Left kidney (tissue), 2 donors: Measurements from ENCODE around the gene SNTG2. TPM values are rescaled to one million over a fixed set of nuclear protein-coding genes. Genes with fewer than 3 reads are reported as not detected.
A peak's percentile ranks its signal among the peaks of the same experiment; 100 is the strongest.
"Not testable (repeated sequence)": the region's sequence is repeated elsewhere in the genome, so short reads cannot be mapped to it uniquely, and the experiment has no call there.

Experiments used
- DNase-seq: peaks from one replicate; pipeline ENCODE4 v3.0.0-alpha.2; 2013
- polyA plus RNA-seq: library from polyadenylated mRNA; unstranded; fragments of 120-200 nt; gene quantifications from one replicate; pipeline ENCODE4 v1.2.1, GENCODE V29; 2013; ENCODE audit not compliant: insufficient read length

SNTG2 gene
- polyA plus RNA-seq, 1 donor, result 3.2 TPM

DNA sequence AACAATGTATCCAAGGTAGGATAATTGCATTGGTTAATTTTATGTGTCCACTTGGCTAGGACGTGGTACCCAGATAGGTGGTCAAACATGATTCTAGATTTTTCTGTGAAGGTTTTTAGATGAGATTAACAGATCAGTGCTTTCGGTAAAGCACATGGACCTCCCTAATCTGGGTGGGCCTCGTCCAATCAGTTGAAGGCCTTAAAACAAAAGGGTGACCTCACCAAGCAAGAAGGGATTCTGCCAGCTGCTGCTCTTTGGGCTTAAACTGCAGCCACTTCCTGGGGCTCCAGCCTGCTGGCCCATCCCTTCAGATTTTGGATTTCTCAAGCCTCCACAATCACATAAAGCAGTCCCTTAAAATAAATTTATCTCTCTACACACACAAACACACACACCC lies 236.5 kb downstream of the SNTG2 start:
- DNase-seq, result no peak

DNA sequence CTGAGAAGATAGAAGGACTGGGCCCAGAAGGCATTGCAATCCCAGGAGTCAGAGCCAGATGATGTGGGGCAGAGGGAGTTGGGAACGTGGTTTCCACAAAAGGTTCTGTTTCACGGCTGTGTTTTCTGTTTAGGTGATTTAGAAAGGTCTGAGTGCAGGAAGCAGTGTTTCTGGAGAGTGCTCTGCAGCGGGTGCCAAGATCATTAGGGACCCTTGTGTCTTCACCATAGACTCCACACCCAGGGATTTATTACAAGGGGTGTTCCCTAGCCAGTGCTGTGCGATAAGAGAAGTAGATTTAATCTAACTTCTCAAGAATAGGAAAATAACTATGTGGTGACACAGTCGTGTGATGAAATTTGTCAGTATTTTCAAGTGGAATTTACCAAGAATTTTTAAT lies 241.5 kb downstream of the SNTG2 start:
- no peak for DNase-seq

DNA sequence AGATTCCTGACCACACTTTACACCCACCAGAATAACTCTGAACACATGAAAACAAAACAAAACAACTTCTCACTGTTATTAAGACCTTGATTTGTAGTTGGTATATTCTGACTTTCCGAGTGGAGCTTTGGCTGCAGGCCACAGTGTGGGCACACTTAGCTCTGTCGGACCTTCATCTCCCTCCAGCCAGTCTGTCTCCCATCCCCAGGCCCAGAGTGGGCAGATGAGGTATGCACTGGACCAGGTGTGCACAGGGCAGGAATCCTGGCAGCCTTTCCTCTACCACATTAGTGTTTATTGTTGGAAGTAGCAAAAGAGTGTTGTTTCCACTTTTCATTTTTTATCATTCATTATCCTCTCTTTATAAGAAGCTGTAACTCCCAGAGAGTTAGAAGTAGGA lies 243.2 kb downstream of the SNTG2 start:
- no peak for DNase-seq

DNA sequence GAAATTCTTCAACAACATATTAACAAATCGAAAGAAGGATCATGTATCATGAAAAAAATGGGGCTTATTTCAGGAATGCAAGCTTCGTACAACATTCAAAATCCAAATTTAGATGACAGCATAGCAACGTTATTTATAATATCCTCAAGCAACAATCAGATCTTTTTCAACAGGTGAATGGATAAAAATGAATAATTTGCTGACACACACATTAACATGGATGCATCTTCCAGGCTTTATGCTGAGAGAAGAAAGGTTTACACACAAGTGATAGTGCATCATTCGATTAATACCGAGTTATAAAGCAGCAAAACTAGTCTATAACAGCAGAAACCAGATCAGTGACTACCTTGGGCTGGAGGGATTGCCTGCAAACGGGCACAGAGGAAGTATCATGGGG lies 253.1 kb downstream of the SNTG2 start:
- no peak for DNase-seq

DNA sequence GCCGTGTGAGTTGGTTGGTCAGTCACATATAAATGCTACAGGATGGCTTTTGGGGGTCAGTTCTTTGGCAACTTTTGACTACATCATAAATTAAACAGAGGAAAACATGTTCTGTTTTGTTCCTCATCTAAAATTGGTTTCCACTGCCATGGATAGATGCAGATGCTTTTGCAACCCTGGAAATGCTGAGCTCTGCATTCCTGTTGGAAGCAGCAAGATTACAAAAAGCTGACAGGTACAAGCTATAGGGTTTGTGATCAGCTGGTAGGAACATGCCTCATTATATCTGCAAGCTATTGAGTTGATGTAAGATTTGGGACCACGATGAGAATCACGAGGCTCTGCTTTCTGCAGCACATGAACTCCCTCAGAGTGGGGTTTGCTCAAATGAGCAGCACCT lies 255.2 kb downstream of the SNTG2 start:
- DNase-seq, result no peak

DNA sequence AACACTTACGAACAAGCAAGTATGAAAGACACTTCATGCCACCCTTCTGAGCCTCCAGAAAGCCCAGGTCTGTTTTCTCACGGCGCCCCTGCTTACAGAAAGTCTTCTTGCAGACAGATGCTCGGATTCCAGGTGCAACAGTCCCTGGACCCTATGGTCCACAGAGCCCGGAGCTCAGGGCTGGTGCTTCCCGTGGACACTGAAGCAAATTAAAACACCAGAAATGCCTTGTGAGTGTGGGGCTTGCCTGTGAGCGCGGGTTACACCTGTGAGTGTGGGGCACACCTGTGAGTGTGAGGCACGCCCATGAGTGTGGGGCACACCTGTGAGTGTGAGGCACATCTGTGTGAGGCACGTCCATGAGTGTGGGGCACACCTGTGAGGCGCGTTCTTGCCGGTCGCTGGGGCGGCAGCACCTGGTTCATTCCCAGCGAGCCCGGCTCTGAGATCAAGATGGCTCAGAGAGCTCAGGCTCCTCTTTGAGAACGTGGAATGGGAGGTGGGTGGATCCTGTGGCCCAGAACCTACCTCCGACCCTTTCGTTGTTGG lies 257.4 kb downstream of the SNTG2 start:
- no peak for DNase-seq

DNA sequence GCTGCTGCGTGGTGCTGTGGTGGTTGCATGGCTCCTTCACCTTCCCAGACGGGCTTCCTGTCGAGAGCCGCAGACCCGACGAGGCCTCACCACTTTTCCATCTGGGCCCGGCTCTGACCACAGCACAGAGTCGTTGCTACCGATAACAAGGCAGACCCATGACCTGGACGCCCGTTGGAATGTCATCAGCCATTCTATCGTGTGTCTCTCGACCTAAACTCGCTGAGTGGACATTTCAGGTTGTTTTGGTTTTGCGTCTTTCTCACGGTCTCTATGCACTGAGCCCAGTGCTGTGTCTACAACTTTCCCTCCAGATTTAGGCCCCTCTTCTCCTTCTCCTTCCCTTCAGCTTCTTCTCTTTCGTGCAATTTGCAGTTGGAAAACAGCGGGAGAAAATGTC lies 257.9 kb downstream of the SNTG2 start:
- no peak for DNase-seq

DNA sequence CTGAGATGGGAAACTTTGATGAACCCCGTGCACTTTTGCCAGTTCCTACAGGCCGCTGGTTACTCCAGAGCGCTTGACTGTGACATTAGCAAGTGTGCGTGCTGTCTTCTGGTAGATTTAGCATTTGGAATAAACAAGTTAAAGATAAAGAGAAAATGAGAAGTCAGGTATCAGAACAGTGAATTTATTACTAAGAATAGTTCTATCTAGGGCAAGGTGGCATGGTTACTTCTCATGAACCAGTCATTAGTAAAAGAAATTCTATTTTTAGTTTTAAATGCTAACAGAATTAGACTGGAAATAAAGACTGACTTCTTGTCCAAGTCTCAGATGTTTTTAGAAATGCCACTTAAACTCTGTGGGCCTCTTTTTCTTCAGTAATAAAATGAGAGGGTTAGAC lies 258.6 kb downstream of the SNTG2 start:
- no peak for DNase-seq

DNA sequence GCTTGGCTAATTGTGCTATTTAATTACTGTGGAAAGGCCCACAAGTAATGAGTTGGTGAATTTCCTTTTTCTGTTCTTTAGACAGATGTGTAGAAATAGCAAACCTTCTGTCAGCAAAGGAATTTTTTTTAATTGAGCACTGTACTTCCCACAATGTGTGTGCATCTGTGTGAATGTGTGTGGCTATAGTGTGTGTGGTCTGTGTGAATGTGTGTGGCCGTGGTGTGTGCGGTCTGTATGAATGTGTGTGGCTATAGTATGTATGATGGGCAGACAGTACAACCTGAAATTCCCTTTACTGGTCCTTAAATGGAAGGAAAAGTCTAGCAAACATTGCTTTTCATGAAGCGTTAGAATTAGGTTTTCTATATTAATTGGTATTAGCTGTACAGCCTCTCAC lies 259.1 kb downstream of the SNTG2 start:
- DNase-seq, result no peak

DNA sequence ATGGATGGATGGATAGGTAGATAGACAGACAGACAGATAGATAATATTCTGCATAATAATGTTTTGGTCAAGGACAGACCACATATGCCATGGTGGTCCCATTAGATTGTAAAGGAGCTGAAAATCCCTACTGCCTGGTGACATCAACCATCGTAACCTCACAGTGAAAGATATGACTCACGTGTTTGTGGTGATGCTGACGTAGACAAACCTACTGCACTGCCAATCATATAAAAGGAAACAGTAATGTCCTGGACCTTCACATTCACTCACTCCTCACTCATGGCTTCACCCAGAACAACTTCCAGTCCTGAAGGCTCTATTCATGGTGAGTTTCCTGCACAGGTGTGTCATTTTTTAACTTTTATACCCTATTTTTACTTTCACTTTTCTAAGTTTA lies 259.7 kb downstream of the SNTG2 start:
- DNase-seq, result no peak

DNA sequence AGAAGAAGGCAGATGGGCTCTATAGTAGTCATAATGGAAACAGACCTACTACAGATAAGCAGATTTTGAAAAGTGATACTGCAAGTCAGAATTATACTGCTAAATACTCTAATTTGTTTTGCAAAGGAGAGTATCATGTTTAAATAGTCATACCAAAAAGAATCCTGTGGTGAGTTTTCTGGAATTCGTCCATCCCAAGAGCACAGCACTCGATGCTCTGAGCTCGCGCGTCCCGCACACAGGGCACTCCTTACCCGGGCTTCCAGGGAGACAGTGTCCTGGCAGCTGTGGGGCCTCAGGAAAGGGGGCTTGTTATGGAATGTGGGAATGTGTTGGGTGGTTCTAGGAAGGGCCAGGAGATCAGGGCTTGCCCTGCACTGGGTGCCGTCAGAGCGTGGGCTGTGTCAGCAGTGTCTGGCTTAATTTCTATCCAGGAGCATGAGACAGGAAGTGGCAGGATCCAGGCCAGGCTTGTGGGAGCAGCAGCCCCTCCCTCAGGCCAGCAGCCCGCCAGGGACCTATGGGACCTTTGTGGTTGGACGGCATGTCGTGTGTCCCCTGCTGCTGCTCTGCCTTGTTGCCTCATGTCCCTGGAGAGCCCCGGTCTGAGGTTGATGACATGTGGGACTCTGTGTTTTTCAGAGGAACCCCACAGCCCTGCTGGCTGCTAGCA lies 269.4 kb downstream of the SNTG2 start:
- no peak for DNase-seq

DNA sequence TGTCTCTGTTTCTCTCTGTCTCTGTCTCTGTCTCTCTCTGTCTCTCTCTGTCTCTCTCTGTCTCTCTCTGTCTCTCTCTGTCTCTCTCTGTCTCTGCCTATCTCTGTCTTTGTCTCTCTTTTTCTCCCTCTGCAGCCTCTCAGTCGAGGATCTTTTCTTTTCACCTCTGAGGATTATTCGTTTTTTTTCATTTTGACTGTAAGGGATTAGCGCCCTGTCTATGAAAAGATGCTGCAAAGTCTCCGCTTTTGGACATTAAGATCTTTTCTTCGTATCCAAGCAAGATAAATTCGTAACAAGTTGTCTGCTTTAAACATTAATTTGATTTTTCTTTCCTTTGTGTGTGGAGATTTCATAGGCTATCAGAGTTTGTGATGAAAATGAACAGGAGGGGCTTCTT lies 271.4 kb downstream of the SNTG2 start:
- peak; percentile 12 for DNase-seq

DNA sequence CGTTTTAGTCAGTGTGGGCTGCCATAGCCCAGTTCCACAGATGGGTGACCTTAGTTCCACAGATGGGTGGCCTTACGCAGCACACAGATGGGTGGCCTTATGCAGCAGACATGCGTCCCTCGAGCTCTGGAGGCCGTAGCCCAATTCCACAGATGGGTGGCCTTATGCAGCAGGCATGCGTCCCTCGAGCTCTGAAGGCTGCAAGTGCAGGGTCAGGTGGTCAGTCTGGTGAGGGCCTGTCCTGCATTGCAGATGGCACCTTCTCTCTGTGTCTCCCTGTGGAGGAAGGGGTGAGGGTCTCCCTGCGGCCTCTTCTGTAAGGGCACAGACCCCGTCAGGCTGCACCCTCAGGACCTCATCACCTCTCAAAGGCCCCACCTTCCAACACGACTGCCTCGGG lies 273.1 kb downstream of the SNTG2 start:
- no peak for DNase-seq

DNA sequence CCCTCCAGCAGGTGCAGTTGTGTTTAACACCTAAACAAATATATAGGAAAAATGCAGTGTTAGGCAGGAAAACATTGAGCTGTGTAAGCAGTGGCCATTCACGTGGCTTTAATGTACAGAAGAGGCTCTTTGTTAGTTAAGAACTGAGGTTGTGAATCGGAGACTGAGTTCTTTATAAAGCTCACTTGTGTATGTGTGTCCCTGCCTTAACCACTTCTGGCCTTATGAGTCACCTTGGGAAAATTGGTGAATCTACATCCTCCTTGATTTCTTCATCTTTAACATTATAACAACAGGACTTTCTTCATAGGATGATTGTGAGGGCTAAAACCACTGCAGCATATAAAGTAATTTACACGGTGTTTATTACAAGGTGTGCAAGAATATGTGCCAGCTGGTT lies 274.3 kb downstream of the SNTG2 start:
- DNase-seq, result no peak

DNA sequence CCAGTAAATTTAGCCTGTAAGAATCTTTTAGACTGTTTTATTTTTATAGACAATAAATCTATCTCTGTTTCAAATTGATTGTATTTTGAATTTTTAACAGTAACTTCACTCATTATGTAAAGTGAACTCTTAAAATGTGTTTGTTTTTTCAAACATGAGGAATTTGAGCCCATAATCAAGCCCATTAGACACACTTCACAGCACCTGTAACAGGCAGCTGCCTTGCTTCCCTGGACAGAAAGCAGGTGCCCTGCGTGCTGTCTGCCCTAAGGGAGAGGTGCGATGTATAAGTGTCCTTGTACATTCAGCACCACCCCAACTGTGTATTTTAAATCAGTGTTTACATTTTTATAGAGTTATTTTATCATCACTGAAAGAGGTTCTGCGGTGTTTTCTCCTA lies 276.1 kb downstream of the SNTG2 start:
- peak; percentile 10 for DNase-seq

DNA sequence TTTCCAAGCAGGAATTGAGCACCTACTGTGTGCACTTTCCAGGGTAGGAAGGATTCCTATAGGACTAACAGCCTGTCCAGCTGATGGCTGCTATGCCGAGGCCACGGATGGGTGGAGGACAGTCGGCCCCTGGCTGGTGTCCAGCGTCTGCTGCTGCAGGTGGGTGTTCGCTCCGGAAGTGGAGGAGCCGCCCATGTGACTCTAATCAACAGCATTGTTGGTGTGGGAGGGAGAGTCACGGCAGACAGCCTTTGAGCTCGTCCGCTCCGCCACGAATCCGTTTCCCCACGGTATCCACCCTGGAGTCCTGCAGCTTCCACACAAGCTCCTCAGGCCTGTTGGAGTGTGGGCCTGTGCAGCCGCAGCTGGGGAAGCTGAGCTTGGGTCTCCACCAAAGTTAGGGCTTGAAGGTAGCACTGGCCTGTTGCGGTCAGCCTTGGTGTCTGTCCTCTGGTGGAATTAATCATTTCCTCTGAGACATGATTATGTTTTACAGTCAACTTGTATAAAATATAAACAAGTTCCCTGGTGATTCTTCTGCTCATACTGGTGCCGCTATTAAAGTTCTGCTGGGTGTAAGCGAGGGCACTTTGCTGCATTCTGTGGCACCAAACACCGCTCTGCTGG lies 276.7 kb downstream of the SNTG2 start:
- peak; percentile 21 for DNase-seq

DNA sequence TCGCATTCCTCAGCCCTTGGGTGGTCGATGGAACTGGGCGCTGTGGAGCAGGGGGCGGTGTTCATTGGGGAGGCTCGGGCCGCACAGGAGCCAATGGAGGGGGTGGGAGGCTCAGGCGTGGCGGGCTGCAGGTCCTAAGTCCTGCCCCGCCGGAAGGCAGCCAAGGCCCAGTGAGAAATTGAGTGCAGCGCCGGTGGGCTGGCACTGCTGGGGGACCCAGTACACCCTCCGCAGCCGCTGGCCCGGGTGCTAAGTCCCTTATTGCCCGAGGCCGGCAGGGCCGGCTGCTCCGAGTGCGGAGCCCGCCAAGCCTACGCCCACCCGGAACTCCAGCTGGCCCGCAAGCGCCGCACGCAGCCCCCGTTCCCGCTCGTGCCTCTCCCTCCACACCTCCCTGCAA lies 278.9 kb downstream of the SNTG2 start:
- DNase-seq, result not testable (repeated sequence)

DNA sequence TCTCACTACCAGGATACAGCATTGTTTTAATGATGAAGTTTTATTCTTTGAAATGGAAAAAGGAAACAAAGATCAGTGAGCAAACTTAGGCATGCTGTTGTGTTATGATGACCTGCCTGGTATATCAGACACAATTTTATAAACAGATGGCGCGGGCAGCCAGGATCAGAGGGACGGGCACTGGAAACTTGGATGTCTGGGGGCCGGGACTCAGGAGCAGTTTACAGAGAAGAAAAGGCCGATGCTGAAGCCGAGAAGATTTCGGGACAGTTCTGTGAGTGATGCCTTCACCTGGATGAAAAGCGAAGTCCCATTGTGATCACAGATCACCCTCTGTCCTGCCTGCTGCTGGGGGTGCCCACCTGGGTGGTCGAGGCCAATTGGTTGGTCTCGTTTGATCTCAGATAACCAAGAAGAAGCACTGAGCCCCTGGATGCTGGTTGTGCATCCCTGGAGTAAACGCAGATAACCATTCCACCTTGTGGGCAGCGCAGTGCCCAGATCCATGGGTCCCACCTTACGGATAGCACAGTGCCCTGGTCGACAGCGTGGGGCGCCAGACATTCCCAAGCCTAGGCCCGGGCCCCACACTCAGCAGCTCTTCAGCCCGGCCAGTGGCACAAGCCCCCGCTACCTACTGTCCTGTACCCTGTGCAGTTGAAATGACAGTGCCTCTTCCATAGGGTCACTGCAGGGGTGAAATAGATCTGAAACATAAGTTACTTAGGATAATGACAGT lies 279.7 kb downstream of the SNTG2 start:
- DNase-seq, result no peak

DNA sequence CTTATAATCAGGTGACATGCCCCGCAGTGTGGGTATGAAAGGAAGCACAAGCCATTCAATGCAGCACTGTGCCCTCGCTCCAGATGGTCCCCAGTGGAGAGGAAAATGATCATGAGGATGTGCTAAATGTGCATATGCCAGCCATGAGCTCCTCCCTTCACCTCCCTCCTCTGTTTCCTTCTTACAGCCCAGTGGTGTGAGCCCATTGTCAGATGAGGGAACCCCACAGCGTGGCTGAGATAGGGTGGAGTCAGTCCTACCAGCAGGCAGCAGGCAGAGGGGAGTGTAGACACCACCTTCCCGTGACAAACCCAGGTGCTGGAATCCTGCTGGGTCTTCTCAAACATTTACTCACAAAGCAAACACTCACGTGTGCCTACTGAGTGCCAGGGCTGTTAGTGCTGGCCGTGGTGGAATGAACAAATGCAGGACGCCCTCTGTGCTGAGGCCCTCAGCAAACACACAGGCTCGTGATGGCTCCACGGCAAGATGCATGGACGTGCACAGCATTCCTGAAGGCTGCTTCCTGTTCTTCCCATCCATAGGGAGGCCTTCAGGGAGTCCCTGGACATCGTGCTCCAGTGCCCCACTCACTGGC lies 280.9 kb downstream of the SNTG2 start:
- no peak for DNase-seq

DNA sequence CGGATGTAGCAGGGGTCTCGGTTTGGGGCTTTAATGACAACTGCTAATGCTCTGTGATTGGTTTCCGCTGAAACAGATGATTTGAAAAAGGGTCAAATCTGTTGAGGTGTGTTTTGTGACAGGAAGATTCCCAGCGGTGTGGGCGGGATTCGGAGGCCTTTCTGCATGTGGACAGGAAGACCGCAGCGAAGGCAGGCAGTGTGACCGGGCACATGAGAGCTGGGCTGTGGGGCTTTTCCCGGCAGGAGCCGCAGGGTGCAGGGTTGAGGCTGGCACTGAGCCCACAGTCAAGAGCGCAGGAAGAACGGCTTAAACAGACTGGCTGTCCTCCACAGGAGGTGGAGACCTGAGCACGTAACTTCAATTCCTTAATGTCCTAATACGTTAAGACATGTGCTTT lies 282.6 kb downstream of the SNTG2 start:
- DNase-seq, result no peak

DNA sequence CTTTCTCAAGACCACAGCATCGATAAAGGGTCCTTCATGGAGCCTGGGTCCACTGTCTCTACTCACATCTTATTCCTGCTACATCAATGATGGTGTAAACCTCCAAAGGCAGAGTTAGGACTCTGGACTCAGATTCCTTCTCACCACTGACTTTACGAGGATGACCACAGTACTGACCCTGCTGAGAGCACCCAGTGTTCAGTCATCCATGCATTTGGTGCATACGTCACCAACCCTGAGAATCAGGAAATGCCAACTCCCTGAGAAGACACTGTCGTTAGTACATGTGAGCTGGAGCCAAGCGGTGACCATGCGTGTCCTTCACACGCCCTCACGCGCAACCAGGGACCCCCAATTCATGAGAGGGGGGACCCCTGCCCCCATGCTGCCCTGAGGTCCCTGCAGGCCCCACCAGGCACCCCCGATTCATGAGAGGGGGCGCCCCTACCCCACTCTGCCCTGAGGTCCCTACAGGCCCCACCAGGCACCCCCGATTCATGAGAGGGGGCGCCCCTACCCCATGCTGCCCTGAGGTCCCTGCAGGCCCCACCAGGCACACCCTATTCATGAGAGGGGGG lies 284.2 kb downstream of the SNTG2 start:
- no peak for DNase-seq

DNA sequence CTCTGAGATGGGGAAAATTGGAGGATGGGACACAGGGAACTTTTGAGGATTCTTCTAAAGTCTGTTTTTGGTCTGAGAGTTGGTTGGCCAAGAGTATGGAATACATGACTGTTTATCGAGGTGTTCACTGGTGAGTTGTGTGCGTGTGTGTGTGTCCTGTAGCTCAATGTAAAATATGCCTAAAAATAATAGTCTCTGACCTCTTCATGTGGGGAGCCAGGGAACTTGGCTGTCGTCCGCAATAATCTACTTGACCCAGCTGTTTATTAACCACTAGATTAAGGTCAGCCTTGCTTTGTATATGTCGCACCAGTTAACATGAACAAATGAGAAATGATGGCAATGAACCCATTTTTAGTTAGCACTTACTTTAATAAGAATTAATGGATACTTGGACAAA lies 285.2 kb downstream of the SNTG2 start:
- DNase-seq, result no peak

DNA sequence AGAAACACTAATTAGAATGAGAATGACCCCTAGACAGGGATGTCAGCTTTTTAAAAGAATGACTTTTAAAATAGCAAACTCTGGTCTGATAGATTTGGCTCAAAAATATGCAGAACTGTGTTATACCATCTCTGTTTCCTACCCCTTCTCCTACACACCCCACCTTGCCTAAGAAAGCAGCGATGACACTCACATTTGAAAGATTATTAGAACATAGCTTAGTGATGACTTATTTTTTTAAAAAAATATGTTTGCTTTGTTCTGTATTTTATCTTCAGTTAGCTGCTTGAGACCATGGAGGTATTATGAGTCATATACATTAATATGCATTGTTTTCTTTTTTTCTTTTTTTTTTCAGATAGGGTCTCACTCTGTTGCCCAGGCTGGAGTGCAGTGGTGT lies 286.0 kb downstream of the SNTG2 start:
- DNase-seq, result no peak
